GM19467 (cell line): Measurements from ENCODE around the gene GPATCH2L.

Source experiments
- ATAC-seq: cut with Tn5 transposase; IDR thresholded peaks from one replicate; pipeline ENCODE4 v1.9.1; 2021; ENCODE audit warnings: mild to moderate bottlenecking, moderate library complexity; ENCODE audit not compliant: unreplicated experiment

Gene GPATCH2L

DNA sequence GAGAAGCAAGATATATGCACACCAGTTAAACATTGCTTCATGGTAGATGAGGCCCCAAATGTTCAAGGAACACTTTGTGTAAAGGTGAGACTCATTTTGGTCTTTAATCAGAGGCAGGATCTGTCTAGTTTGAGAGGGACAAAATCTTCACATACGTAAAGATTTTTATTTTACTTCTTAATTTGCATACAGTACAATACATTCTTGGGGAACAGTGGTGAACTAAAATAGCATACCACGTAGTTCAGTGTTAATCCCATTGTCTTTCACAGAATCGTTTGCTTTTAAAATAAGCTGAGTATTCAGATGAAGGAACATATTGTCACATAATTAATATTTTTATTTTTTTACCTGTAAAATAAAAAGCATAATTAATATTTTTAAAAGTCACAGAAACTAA is 43.3 kb downstream of the GPATCH2L start:
- ATAC-seq = no peak

- no peak for ATAC-seq
These were observed 45.4 kb downstream of the GPATCH2L start for GRCh38 chr14:76196980-76197695.

DNA sequence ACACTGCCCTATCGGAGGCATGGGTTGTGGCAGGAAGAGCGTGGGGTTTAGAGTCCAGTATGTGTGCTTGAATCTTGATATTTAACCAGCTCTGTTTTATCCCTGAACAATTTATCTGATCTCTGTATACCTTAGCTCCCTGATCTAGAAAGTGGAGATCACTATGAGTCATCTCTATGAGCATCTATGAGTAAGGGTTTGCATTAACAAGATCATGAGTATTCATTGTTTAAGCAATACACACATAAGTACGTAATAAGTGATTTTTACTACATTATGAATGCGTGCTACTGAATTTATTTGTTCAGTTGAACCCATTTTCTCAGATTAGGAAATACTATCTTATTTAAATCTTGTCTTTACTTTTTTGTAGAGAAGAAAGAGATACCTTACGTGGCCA is 49.4 kb downstream of the GPATCH2L start:
- no peak for ATAC-seq

GRCh38 chr14:76203086-76204001 is 51.6 kb downstream of the GPATCH2L start:
- peak; percentile 62 for ATAC-seq

DNA sequence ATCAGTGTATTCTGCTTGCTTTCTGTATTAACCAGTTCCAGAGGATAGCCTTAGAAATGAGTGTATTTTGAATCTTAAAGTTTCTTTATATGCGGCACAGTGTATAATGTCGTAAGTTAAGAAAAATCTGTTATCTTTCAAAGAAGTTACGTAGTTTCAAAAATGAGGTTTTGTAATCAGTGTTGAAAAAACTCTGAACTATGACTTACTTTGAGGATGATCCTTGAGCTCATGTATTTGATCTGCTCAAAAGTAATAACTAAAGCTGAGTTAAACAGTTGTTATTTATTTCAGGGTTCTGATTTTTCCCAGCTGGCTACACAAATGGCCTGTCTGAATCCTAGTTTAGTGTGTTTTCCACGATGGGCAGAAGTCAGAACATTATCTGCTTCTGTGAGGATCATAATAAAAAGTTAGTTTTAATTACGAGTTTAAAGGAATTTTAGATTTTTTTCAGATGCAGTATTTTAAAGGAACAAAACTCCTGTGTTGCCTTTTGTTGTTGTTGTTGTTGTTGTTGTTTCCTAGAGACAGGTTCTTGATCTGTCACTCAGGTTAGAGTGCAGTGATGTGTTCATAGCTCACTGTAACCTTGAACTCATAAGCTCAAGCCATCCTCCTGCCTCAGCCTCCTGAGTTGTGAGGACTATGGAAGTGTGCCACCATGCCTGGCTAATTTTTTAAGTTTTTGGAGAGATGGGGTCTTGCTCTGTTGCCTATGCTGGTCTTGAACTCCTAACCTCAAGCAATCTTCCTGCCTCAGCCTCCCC is 52.9 kb downstream of the GPATCH2L start:
- ATAC-seq = no peak

- no peak for ATAC-seq
These were observed 54.0 kb downstream of the GPATCH2L start for GRCh38 chr14:76205708-76206107.

DNA sequence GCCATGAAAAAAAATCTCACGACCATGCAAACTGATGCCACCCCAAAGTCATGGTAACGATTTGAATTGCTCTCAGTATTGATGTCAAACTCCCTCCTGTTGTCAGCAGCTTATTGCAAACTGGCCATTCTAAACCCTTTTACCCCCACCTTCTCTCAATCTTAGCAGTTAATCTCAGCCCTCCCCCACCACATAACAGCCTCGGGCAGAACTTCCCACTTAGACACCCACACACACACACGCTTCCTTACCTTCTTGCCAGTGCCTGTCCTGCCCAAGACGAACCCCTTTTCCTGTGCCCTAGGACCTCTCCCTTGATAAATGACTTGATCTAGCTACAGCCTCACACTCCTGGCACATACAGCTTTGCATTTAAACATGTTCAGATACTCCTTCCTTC is 56.6 kb downstream of the GPATCH2L start:
- no peak for ATAC-seq

GRCh38 chr14:76212242-76212641 is 60.5 kb downstream of the GPATCH2L start:
- no peak for ATAC-seq

- ATAC-seq = no peak
These were observed 65.5 kb downstream of the GPATCH2L start for GRCh38 chr14:76217179-76217578.

DNA sequence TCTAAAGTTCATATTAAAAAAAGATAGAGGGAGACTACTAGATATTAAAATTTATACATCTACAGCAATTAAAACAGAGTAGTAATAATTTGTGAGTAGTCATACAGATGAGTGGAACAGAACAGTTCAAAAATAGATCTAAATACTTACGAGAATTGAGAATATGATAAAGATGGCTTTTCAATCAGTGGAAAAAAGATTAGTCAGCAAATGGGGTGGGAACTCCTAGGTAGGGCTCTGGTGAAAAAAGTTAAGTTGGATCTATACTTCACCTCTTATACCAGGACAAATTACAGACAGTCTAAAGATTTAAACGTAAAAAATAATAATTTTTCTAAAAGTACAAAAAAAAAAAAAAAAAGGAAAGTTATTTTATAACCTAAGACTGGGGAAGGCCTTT is 66.9 kb downstream of the GPATCH2L start:
- ATAC-seq = no peak

DNA sequence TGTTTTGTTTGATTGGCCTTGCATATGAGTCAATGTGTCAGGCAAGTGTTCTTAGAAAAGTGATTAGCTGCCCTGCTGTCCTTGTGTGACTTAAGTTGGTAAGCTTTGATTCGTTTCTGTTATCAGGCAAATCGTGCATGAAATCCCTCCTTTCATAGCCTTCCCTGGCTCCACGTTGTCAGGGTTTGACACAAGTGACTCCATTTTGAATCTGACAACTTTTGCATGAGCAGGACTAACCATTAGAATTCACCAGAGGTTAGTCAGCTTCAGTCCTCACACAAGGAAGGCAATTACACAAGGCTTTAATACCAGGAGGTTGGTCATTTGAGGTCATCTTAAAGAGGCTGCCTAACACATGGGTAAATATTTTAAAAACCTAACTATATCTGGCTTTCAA is 68.2 kb downstream of the GPATCH2L start:
- ATAC-seq = no peak

- ATAC-seq = no peak
These were observed 75.8 kb downstream of the GPATCH2L start for GRCh38 chr14:76227450-76228050.

DNA sequence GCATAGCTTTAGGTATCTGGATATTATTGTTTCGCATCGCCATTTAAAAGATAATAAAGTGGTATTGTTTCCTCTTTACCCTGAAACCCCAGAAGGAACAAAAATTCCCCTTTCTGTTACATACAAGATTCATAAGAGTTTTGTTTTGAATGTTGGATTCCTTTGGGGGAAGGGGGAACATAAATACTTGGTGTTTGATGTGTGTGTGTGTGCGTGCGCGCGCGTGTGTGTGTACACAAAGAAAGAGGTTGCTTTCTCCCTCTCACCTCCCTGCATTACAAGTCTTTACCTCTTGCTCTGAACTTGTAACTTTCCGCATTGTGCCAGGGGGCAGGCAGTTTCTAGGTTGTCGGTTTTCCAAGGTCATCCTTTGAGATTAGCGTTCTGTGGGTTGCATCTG is 76.4 kb downstream of the GPATCH2L start:
- ATAC-seq = no peak

DNA sequence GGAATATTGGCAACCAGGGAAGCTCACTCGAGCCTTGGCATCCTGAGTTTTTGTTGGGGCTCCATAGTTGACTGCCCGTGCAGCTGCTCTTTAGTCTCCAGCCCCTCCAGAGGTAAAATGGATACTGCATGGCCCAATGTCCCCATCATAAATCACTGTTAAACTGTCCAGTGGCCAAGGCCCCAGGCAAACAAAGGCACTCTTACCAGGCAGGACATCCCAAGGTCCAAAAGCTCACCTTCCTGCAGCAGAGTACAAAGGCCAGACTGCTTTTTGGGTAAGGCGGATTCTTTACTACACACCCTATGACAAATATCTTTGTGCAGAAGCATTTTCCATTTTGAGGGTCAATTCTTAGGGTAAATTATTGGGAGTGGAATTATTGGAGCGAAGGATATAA is 81.1 kb downstream of the GPATCH2L start:
- ATAC-seq = no peak

DNA sequence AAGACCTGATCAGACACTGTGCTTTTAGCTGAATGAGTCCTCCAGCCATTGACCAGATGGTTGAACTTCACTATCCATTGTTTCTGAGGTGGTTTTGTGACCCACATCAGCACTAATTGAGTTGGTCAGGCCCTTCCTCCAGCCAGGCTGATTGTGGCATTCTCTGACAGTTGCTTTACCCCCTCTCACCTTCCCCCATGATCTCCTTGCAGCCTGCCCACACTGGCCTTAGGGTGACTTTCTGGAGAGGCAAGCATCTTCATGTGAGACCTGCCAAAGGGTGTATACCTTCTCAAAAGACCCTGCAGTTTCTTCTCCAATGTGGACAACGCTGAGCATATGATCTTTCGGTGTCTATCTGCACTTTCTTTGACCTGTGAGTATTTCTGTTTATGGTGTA is 83.9 kb downstream of the GPATCH2L start:
- ATAC-seq = no peak

GRCh38 chr14:76236172-76237130 is 84.7 kb downstream of the GPATCH2L start:
- ATAC-seq = peak; percentile 73

GRCh38 chr14:76237349-76237990 is 85.7 kb downstream of the GPATCH2L start:
- no peak for ATAC-seq

DNA sequence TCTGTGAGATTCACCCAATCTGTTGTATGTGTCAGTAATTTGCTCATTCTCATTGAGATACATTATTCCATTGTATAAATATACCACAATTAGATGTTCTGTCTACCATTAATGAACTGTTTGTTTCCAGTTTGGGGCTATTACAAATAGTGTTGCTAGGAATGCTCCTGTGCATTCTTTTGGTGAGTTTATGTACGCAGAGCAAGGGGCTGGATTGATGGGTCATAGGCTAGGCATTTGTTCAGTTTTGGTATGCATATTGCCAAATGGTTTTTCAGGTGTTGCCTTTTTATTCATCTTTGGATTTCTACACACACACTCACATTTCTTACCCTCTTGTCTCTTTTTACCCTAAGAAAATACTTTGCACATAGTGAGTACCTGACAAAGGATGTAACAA is 93.4 kb downstream of the GPATCH2L start:
- no peak for ATAC-seq

GRCh38 chr14:76250302-76250701 is 98.6 kb downstream of the GPATCH2L start:
- no peak for ATAC-seq
